SU-DHL-6 (cell line): Measurements from ENCODE around the gene MBOAT1.

Experiments
- CTCF ChIP-seq: fragments of 200-600 bp; sonication (generic); IDR thresholded peaks from one replicate; pipeline ENCODE4 v1.5.1; 2017; ENCODE audit warnings: antibody characterized with exemption, mild to moderate bottlenecking, low read length, moderate library complexity; ENCODE audit not compliant: insufficient read depth, poor library complexity, severe bottlenecking
- EZH2phosphoT487 ChIP-seq: fragments of 200-600 bp; sonication (generic), shearing (Covaris generic); conservative IDR thresholded peaks from 2 replicates; pipeline ENCODE4 v1.6.1; 2018; ENCODE audit warnings: mild to moderate bottlenecking, antibody characterized with exemption, low read length, moderate library complexity, mixed read lengths

- TF ChIP-seq CTCF (no peak), EZH2phosphoT487 (no peak)
Observed at GRCh38 chr6:20210158-20210557, 2.1 kb downstream of the MBOAT1 start.
